ENCODE data around the gene CARS1.
A peak's percentile ranks its signal among the peaks of the same experiment; 100 is the strongest.

The CARS1 gene

GRCh38 chr11:3057069-3057963, at the start of gene CARS1:
Gene CARS1 (minus strand): TSS chr11:3057423. CDS start chr11:3057367, 56 bp downstream.
- DNase-seq, result peak; percentile 96

- DNase-seq, result no peak
These were observed 48.8 kb upstream of the CARS1 start for GRCh38 chr11:3105791-3106735.

DNA sequence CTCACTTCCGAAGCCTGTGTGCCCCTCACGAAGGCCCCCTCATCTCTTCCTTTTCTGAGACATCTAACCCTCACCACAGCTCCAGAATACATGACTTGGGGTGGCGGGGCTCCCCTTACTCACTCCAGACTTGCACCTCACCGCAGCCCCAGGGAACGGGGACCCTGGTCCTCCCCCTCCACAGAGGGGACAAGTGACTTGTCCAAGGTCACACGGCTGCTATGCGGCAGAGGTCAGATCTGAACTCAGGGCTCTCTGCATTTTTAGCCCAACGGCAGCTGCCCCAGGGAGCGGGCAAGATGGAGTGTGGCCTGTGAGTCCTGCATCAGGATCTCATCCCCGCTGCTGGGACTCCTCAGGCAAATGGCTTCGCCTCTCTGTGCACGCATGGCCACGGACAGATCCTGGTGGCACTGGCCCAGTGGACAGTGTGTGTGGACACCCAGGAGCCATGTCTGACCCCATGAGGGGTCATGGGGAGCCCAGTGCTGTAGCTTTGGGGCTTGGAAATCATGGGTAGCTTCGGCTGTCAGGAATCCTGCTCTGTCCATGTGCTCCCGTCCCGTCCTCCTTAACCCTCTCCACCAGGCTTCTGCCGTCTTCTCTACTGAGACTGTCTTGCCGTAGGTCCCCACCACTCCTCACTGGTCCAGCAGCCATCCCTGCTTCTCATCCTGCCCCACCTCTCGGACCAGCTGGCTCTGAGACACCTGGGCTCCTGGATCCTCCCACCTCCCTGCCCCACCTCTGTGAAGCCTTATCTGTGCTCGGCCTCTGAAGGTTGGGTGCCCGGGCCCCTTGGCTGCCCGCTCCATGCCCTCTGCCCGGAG, 48.0 kb upstream of the CARS1 start:
- DNase-seq, result no peak

DNA sequence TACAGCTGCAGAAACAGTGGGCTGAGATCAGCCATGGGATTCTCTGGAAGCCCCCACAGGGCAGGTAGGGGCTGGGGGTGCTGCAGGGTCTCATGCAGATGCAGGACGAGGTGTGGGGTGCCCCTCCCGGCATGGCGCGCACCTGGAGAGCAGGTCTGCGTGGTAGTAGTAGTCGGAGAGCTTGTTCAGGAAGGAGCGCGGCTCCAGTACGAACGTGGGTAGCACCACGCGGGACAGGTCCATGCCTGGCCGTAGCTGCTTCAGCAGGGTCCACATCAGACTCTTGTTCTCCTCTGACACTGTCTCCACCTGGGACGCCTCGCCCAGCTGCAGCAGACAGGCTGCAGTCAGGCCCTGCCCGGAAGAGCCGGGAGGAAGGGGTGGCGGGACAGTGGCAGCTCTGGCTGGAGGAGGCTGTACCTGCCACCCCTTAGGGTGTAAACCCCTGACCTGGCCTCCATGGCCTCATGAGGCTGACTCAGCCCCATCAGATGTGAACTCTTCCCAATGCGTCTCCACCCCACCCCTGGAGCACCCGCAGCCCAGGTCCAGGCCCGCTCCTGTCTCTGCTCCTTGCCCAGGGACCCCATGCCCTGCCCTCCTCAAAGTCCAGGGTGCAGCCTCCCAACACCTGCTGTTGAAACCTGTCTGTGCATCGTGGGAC, 47.0 kb upstream of the CARS1 start:
- DNase-seq, result no peak

DNA sequence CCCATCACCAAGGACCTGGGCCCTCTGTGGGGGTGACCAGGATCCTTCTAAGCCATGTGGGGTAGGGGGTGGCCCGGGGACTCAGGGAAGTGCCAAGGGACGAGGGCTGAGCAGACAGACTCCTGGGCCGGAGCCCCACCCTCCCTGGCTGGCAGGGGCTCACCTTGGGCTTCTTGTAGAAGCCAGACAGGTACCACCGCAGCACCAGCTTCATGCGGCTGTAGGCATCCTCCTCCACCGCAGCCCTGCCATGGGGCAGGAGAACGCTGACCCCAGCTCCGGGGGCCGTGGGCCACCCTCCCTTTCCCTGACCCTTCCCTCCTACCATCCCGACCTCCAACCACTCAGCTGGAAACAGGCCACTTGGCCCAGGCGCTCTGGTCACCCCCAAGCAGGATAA, 45.9 kb upstream of the CARS1 start:
- no peak for DNase-seq

- no peak for DNase-seq
These were observed 45.4 kb upstream of the CARS1 start for GRCh38 chr11:3102641-3102921.

DNA sequence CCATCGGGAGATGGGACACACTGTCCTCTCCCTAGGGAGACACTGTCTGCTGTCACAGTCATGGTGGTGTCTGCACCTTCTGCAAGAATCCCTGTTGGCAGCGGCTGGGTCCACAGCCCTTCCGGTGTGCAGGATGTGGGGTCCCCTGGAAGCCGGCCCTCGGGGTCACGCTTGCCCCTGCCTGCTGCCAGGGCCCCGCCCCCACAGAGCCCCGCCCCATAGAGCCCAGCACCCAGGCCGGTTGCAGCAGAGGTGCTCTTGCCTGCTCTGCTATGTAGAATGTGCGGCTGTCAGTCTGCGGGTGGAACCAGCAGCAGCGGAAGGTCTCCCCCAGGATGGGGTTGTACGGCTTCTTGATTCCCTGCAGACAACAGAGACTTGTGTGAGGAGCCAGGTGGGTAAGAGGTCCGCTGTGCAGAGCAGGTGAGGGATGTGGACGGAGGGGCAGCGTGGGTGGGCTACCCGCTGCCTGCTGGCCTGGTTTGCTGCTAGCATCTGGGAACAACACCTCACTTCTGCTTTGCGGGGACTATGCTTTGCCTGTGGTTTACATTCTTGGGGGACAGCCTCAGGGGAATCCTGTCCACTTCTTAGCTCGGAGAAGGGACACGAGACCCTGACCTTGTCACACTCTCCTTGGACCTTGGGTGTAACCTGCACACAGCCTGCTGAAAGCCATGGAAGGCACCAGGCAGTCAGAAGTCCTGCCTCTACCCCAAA, 44.9 kb upstream of the CARS1 start:
- DNase-seq, result no peak

DNA sequence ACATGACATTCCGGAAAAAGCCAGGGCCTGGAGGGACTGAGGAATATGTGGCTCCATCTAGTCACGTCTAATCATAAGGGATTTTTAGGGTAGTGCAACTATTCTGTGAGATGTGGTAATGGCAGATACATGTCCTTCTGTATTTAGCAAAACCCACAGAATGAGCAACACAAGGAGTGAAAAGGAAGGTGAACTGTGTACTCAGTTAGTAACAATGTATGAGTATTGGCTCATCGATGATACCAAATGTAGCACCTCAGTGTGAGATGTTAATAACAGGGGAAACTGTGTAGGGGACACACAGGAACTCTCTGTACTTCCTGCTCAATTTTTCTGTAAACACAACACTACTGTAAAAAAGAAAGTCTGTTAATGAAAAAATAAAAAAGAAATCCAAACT, 42.0 kb upstream of the CARS1 start:
- DNase-seq, result no peak

GRCh38 chr11:3096909-3097530, 39.8 kb upstream of the CARS1 start:
- DNase-seq, result no peak

- no peak for DNase-seq
These were observed 38.6 kb upstream of the CARS1 start for GRCh38 chr11:3095712-3096361.

GRCh38 chr11:3094223-3094824, 37.1 kb upstream of the CARS1 start:
- no peak for DNase-seq

DNA sequence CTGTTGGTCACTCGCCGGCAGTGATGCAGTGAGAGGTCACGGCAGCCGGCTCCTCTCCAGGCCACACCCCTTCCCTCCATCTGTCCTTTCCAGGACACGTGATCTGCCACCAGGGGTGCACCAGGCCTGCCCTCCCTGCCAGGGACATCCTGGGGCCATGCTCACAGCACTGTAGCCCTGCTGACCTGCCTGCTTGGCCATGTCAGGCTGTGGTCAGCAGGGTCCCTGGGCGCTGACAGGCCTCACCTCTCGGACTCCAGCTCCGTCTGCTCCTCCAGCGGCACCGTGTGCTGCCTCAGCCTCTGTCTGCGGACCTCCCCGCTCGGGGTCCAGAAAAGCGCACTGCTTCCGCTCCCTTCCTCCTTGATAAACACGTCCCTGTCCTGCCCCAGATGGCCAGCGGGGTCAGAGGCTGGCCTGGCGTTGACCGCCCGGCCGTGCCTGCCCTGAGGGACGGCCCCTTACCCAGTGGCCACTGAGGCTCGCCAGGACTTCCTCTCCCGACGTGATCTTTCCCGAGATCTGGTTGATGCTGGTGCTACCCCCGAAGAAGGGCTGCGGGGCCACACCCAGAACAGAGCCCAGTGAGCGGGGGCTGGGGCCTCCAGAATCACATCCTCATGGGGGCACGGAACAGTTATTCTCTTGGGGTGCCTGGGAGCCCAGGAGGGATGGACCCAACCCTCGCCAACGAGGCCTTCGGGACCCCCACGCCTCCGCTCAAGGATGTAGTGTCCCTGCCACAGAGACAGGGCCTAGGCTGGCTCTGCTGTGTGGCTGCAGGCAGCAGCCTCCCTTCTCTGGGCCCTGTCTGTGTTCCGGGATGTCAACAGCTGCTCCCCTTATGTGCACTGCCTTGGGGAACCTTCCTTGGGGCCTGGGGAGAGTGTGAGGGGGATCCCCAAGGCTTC, 36.3 kb upstream of the CARS1 start:
- DNase-seq, result no peak

DNA sequence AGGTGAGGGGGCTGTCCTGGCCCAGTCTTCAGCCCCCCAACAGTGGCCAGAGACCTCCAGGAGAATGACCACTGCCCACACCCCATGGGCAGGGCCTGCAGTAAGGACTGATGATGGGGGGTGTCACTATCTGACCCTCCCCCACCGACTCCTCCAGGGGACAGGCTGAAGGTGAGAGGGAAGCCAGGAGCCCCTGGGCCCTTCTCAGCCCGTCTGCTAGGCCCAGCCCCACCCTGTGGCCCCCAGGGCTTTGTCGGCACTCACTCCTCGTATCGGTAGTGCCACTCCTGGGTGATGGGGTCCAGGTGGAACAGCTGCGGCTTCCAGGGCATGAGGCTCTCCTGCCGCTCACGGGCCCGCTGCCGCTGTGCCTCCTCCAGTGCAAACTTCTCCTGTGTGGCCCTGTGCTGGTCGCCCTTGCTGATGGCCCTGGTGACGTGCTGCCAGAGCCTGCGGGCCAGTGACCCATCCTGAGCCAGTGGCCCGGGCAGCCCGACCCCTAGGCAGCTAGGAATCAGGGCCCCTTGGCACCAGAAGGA, 35.4 kb upstream of the CARS1 start:
- no peak for DNase-seq

GRCh38 chr11:3091846-3092602, 34.8 kb upstream of the CARS1 start:
- peak; percentile 76 for DNase-seq

- no peak for DNase-seq
These were observed 34.0 kb upstream of the CARS1 start for GRCh38 chr11:3091081-3091845.

DNA sequence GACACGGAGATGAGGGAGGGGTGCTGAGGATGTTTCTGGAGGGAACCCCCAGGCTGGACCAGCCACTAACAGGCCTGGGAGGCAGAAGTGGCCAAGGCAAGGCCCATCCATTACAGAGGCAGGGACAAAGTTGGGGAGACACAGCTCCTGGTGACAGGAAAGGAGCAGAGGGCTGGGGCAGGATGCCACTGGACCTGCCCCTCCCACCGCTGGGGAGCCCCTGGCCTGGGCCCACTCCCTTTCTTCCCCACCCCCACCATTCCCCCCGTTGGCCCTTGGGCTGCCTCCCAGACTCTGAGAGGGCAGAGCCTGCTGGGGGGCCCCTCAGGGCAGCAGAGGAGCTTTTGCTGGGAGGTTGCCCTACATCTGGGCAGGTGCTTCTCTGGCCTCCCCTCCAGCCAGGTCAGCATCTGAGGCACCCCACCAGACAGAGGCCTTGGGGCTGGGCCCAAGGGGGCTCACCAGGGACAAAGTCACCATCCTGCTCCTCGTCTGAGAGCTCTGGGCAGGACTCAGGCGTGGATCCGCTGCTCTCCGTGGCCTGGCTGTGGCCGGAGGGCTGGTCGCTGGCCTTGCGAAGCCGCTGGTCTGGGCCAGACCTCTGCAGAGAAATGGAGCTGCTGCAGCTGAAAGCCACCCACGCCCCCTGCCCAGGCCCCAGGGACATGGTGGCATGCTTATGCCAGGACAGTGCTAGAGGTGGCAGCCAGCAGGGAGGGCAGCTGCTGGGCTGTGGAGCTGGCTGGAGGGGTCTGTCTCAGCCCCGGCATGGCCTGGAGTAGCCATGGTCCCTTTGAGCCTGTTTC, 33.1 kb upstream of the CARS1 start:
- DNase-seq, result no peak

All from activated CD4-positive, alpha-beta T cell treated with anti-CD3 and anti-CD28 coated beads for 48 hours (primary cell).